HG03558 (cell line): Measurements from ENCODE around the gene TICAM1.

ENCODE experiments used
- ATAC-seq: cut with Tn5 transposase; IDR thresholded peaks from one replicate; pipeline ENCODE4 v1.9.1; 2021; ENCODE audit warnings: moderate number of reproducible peaks; ENCODE audit not compliant: unreplicated experiment; ENCODE audit errors: extremely low read depth

Gene TICAM1

GRCh38 chr19:4775627-4776152 lies 55.8 kb downstream of the TICAM1 start:
- ATAC-seq, result no peak

- ATAC-seq, result no peak
Observed at GRCh38 chr19:4774136-4774535, 57.4 kb downstream of the TICAM1 start.

GRCh38 chr19:4773047-4773640 lies 58.4 kb downstream of the TICAM1 start:
- ATAC-seq, result no peak

- ATAC-seq, result no peak
Observed at GRCh38 chr19:4772566-4772965, 58.9 kb downstream of the TICAM1 start.

GRCh38 chr19:4768934-4769777 lies 62.4 kb downstream of the TICAM1 start:
- ATAC-seq, result no peak
